BE2C (cell line): ENCODE results near the gene SLC35A4.
"Not testable (repeated sequence)": the region's sequence is repeated elsewhere in the genome, so short reads cannot be mapped to it uniquely, and the experiment has no call there.

Source experiments
- DNase-seq: peaks from one replicate; pipeline ENCODE4 v3.0.0-alpha.2; 2020
- H3K27me3 ChIP-seq: fragments of 250-450 bp; sonication (Bioruptor Pico); 2 replicates; pipeline ENCODE4 v1.5.1; 2020; ENCODE audit warnings: mild to moderate bottlenecking
- H3K36me3 ChIP-seq: fragments of 250-450 bp; sonication (Bioruptor Pico); 2 replicates; pipeline ENCODE4 v1.5.1; 2020; ENCODE audit warnings: mild to moderate bottlenecking
- H3K4me1 ChIP-seq: fragments of 250-450 bp; sonication (Bioruptor Pico); 2 replicates; pipeline ENCODE4 v1.5.1; 2020
- H3K4me3 ChIP-seq: 2 replicates; pipeline ENCODE4 v1.5.1; 2011; ENCODE audit warnings: low read depth, low read length
- H3K9me3 ChIP-seq: fragments of 250-450 bp; sonication (Bioruptor Pico); 2 replicates; pipeline ENCODE4 v1.5.1; 2020
- CTCF ChIP-seq: IDR thresholded peaks from 2 replicates; pipeline ENCODE4 v1.5.1; 2012; ENCODE audit warnings: mild to moderate bottlenecking, low read depth, low read length

SLC35A4 gene

GRCh38 chr5:140598836-140599235, 34.2 kb downstream of the SLC35A4 start:
- H3K9me3 ChIP-seq, result no peaks in the 10 kb centered on the region
- no peaks in the 10 kb centered on the region for H3K27me3 ChIP-seq
- no peaks in the 10 kb centered on the region for H3K4me1 ChIP-seq
- H3K36me3 ChIP-seq, result no peaks in the 10 kb centered on the region
- no peak overlapping the region for H3K4me3 ChIP-seq
- no peak for TF ChIP-seq CTCF
- no peak for DNase-seq

- no peaks in the 10 kb centered on the region for H3K36me3 ChIP-seq
- no peaks in the 10 kb centered on the region for H3K4me1 ChIP-seq
- DNase-seq, result no peak
- TF ChIP-seq CTCF, result no peak
- H3K4me3 ChIP-seq, result no peak overlapping the region
- H3K27me3 ChIP-seq, result no peaks in the 10 kb centered on the region
- H3K9me3 ChIP-seq, result no peaks in the 10 kb centered on the region
Measured at GRCh38 chr5:140600096-140600495, 35.5 kb downstream of the SLC35A4 start.

- Histone ChIP-seq H3K9me3 (no peaks in the 10 kb centered on the region), H3K4me3 (no peak overlapping the region), H3K4me1 (no peaks in the 10 kb centered on the region), H3K36me3 (no peaks in the 10 kb centered on the region), H3K27me3 (no peaks in the 10 kb centered on the region)
- no peak for TF ChIP-seq CTCF
- DNase-seq, result no peak
Measured at GRCh38 chr5:140602147-140602546, 37.5 kb downstream of the SLC35A4 start.

GRCh38 chr5:140603446-140603698, 38.7 kb downstream of the SLC35A4 start:
- H3K9me3 ChIP-seq, H3K4me1 ChIP-seq, H3K4me3 ChIP-seq, DNase-seq, H3K27me3 ChIP-seq, H3K36me3 ChIP-seq: not testable (repeated sequence)

GRCh38 chr5:140603734-140604133, 39.1 kb downstream of the SLC35A4 start:
- TF ChIP-seq CTCF, result no peak
- Histone ChIP-seq H3K9me3 (no peaks in the 10 kb centered on the region), H3K36me3 (no peaks in the 10 kb centered on the region), H3K27me3 (no peaks in the 10 kb centered on the region), H3K4me3 (no peak overlapping the region), H3K4me1 (no peaks in the 10 kb centered on the region)
- no peak for DNase-seq

GRCh38 chr5:140605879-140606278, 41.3 kb downstream of the SLC35A4 start:
- no peak overlapping the region for H3K4me3 ChIP-seq
- H3K27me3 ChIP-seq, result no peaks in the 10 kb centered on the region
- H3K36me3 ChIP-seq, result no peaks in the 10 kb centered on the region
- no peak for TF ChIP-seq CTCF
- H3K4me1 ChIP-seq, result no peaks in the 10 kb centered on the region
- no peaks in the 10 kb centered on the region for H3K9me3 ChIP-seq
- no peak for DNase-seq

- DNase-seq, result no peak
- Histone ChIP-seq H3K9me3 (no peaks in the 10 kb centered on the region), H3K4me1 (no peaks in the 10 kb centered on the region), H3K4me3 (no peak overlapping the region), H3K36me3 (no peaks in the 10 kb centered on the region), H3K27me3 (no peaks in the 10 kb centered on the region)
- TF ChIP-seq CTCF, result no peak
Measured at GRCh38 chr5:140607031-140607430, 42.4 kb downstream of the SLC35A4 start.
